ENCODE measurements around the gene CNTROB.
"Not testable (repeated sequence)": the region's sequence is repeated elsewhere in the genome, so short reads cannot be mapped to it uniquely, and the experiment has no call there.

The CNTROB gene

DNA sequence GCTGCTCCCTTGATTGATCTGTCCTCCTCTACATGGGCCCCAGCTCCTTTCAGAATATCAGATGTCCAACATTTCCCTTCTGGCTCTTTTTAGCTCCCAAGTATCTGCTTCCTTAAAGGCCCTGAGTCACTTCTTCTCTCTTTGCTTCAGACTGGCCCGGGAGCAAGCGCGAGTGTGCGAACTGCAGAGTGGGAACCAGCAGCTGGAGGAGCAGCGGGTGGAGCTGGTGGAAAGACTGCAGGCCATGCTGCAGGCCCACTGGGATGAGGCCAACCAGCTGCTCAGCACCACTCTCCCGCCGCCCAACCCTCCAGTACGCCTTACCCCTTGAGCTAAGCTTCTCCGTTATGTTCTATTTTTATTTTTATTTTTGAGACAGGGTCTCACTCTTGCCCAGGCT, 12.3 kb downstream of the CNTROB start:
- no peak for FAIRE-seq

GRCh38 chr17:7945651-7946050, 13.6 kb downstream of the CNTROB start:
- no peak for FAIRE-seq

DNA sequence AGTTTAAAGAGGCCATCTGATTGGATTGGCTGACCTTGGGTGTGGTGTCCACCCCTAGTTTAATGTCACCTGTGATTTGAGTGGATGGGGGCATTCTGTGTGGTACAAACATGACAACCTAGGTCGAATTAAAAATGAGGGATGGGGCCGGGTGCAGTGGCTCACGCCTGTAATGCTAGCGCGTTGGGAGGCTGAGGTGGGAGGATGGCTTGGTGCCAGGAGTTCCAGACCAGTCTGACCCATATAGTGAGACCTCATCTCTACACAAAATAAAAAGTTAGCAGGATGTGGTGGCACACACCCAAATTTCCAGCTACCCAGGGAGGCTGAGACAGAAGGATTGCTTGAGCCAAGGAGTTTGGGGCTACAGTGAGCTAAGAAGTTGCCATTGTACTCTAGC, 14.4 kb downstream of the CNTROB start:
- no peak for FAIRE-seq

DNA sequence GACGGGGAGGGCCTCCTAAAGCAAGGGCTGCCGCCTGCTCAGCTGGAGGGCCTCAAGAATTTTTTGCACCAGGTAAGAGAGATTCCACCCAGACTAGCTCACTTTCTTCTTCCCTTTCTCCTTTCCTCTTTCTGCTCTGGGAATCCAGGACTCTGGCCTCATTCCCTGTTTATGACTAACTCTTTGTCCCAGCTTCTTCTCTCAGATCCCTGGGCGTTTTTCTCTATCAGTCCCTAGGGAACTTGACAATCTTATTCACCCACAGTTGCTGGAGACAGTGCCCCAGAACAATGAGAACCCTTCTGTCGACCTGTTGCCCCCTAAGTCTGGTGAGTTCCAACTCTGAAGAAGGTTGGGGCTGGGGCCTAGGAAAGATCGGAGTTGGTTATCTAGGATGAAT, 15.6 kb downstream of the CNTROB start:
- no peak for FAIRE-seq

DNA sequence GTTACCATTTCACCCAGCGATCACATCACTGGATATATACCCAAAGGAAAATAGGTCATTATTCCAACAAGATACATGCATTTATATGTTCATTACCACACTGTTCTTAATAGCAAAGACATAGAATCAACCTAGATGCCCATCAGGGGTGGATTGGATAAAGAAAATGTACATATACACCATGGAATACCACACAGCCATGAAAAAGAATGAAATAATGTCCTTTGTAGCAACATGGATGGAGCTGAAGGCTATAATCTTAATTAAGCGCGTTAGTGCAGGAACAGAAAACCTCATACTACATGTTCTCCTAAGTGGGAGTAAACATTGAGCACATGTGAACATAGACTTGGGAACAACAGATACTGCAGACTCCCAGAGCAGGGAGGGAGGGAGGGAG, 18.6 kb downstream of the CNTROB start:
- FAIRE-seq, result no peak

DNA sequence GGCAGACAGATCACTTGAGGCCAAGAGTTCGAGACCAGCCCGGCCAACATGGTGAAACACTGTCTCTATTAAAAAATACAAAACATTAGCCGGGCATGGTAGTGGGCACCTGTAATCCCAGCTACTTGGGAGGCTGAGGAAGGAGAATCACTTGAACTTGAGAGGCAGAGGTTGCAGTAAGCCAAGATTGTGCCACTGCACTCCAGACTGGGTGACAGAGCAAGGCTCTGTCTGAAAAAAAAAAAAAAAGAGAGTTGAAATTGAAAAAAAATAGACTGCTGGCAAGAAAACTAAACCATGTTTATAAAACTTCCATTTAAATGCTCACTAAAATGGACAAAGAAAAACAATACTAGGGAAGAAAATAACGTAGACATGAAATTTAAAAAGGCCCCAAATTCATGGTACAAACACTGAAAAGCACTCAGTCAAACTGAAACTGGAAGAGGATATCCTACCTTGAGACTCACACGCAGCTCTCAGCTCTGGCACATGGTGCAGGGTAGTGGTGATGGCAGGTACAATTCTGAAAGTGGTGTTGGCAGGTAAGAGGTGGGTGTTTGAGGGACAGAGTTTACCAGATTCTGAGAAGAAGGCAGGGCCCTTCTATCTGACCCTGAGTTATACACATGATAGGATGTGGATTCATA, 19.3 kb downstream of the CNTROB start:
- FAIRE-seq, result no peak

GRCh38 chr17:7953266-7953665, 21.3 kb downstream of the CNTROB start:
- not testable (repeated sequence) for FAIRE-seq

- no peak for FAIRE-seq
Observed at GRCh38 chr17:7955414-7956227, 23.6 kb downstream of the CNTROB start.

DNA sequence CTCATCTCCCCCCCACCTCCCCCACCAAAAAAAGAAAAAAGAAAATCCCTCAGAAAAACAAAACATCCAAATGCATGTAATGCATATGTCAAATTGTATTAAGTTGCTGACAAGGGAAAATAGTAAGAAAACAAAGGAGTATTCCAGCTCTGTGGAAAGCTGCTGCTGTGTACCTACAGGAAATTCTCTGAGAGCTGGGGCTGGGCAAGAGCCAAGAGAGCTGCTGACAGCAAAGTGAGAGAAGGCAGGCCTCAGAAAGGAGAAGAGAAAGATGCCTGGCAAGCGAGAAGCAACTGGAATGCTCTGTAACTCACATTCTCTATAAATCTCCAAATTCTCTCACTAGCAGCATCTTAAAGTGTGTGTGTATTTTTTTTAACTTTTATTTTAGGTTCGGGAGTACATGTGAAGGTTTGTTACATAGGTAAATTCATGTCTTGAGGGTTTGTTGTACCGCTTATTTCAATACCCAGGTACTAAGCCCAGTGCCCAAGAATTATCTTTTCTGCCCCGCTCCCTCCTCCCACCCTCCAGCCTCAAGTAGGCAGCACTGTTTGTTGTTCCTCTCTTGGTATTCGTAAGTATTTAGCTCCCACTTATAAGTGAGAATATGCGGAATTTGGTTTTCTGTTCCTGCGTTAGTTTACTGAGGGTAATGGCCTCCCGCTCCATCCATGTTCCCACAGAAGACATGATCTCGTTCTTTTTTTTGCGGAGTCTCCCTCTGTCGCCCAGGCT, 24.4 kb downstream of the CNTROB start:
- no peak for FAIRE-seq

DNA sequence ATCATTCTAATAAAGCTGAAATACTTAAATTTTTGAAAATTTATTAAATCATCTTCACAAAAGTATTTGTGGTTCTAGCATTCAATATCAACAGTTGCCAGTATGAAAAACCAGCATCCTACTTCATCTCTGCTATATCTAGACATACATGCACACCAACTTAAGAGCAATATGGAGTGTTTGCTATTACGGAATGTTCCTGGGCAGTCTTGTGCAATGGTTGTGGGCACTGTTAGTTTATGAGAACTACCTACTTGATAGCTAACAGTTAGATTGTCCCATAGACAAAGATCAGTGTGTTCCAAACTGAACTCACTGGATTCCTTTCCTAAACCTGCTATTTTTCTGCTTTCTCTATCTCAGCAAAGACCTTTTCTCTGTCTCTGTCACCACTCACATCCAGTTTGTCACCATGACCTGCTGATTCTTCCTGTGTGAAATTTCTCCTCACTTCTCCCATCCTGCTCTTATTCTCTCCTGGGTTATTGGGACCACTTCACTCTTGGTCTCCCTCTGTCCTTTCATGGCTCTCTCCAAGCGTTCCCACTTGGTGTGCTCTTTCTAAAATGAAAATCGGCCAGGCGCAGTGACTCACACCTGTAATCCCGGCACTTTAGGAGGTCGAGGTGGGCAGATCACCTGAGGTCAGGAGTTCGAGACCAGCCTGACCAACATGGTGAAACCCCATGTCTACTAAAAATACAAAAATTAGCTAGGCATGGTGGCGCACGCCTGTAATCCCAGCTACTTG, 27.7 kb downstream of the CNTROB start:
- FAIRE-seq, result no peak

GRCh38 chr17:7961421-7961820, 29.4 kb downstream of the CNTROB start:
- FAIRE-seq, result no peak

DNA sequence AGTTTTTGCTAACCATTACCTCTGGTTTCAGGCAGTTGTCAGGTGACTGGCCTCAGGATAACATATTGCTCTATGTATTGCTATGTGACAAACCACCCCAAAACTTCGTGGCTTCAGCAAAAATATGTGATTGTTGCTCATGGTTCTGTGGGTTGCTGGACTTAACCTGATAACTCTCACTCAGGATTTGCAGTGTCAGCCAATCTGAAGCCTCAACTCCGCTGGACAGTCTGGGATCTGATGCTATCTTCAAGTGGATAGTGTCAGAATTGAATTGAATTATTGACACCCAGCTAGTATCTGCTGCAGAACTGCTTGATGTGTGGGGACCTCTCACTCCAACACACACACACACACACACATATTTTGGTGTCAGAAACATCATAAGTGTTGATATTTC, 35.7 kb downstream of the CNTROB start:
- no peak for FAIRE-seq

DNA sequence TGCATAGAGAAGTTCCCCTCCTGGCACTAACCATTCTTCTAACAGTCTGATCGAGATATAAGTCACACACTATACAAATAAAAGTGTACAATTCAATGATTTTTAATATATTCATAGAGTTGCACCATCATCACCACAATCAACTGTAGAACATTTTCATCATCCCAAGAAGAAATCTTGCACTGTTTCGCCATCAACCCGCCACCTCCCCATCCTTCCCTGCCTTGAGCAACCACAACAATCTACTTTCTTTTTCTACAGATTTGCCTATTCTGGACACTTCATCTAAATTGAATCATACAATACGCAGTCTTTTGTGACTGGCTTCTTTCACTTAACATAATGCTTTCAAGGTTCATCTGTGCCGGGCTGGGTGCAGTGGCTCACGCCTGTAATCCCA, 37.4 kb downstream of the CNTROB start:
- FAIRE-seq, result no peak

- FAIRE-seq, result no peak
Observed at GRCh38 chr17:7971651-7972050, 39.6 kb downstream of the CNTROB start.

DNA sequence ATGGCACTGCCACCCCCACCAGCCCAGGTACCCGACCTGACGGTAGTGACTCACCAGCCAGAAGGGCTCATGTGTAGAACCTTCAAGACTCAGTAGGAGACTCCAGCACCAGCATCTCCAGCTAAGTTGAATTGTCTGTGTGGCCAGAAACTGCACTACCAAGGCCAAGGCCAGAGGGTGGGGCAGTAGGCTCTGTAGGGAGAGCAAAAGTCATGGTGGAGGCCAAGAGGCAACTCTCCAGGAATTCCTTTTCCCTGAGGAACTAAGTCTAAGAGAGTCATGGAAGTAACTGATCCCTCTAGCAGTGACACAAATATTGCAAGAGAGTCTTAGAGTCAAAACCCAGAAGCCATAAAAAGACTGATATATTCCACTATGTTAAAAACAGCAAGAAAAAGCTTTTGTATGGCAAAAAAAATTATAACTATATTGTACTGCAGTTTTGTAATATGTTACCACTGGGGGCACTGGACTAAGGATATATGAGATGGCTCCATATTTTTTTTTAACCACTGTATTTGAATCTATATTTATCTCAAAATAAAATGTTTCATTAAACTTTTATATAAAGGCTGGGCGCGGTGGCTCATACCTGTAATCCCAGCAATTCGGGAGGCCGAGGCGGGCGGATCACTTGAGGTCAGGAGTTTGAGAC, 40.3 kb downstream of the CNTROB start:
- FAIRE-seq, result no peak

GRCh38 chr17:7974638-7975131, 42.7 kb downstream of the CNTROB start:
- FAIRE-seq, result no peak

GRCh38 chr17:7977039-7977438, 45.0 kb downstream of the CNTROB start:
- FAIRE-seq, result no peak

DNA sequence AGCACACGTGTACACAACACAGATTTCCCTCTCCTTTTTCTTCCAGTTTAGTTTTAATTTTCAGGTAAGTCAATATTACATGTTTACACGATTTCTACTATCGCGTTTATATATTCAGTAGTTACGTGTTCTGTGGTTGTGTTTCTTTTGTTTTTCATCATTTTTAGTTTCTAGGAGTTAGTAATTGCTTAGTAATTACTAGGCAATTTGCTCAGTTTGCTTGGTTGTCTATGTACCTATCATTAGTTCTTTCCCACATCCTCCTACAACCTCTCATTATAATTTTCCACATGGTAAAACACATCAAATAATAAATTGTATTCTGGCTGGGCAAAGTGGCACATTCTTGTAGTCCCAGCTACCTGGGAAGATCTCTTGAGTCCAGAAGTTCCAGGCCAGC, 45.8 kb downstream of the CNTROB start:
- FAIRE-seq, result no peak

DNA sequence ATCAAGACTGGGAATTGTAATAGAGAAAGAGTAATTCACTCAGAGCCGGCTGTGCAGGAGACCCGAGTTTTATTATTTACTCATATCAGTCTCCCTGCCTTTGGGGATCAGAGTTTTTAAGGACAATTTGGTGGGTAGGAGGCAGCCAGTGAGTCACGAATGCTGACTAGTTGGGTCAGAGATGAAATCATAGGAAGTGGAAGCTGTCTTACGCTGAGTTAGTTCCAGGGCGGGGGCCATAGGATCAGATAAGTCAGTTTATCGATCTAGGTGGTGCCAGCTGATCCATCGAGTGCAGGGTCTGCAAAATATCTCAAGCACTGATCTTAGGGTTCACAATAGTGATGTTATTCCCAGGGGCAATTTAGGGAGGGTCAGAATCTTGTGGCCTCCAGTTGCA, 50.2 kb downstream of the CNTROB start:
- FAIRE-seq, result no peak

DNA sequence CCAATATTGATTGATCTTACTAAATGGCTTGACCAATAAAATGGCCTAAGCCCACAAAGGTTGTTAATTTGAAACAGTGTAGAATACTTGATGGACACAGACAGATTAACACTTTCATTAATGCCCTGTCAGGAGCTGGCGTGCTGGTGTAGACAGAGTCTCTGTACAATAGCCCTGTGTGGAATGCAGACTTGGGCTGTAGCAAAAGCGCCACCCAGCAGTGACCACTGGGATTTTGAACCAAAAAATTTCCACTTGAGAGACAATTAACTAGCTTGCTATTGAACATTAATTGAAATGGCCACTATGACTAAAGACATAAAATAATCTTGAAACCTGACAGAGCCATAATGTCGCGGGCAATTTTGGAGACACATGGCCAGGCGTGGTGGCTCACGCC, 50.7 kb downstream of the CNTROB start:
- no peak for FAIRE-seq

DNA sequence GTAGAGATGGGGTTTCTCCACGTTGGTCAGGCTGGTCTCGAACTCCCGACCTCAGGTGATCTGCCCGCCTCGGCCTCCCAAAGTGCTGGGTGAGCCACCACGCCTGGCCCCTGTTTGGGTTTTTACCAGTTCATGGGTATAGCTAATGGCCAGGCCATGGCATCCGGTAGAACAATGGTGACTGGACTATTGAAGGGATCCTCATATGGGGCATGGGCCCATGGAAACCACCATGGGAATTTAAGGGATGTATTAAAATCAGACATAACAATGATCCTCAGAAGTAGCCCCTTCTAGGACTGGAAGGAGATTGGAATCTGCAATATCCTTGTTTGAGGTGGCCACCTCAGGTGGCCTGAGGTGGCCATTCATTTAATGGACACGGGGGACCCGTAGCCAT, 52.9 kb downstream of the CNTROB start:
- FAIRE-seq, result no peak

DNA sequence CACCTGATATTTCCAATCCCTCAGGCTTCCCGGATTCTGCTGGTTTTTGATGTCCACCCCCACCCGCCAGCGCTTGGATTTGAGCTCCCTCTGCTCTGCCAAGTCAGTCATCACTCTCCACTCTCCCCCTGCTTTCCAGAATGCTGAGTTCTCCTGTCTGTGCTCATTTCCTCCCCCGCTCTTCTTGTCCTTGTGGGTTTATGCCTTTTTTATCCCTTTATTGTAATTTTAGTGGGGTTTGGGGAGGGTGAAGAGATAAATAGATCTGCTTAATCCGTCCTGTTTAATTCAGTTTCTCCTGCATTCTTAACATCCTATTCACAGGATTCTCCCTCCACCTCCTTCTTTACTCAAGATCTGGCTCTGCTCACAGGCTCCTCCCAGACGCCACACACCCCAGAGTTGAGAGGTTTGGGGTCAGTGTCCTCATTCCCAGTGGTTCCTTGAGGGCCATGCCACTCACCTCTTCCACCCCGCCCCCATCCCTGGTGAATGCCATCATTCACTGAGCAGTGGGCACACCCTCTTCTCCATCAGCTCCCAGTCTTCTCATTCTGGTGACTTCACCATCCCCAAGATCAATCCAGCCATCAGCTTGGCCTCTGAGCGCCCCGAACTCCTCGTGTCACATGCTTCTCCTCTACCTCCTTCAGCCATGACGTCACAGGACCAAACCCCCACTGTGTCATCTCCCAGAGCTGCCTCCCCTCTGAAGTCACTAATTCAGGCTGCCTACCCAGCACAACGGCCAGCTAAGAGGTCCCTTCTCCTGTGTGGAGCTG, 55.3 kb downstream of the CNTROB start:
- no peak for FAIRE-seq

All from A204.1 (cell line).